ENCODE measurements around the gene GMDS.

GMDS gene

GRCh38 chr6:1658212-1659005 lies 587.0 kb downstream of the GMDS start:
- no peak overlapping the region for H2AFZ ChIP-seq (ENCODE audit: low read length, unreplicated experiment)
- no peak overlapping the region for H3K27ac ChIP-seq (ENCODE audit: low read depth, low read length)
- H3K36me3 ChIP-seq (ENCODE audit: insufficient read depth, low read length), result no peaks in the 10 kb centered on the region
- H3K27me3 ChIP-seq (ENCODE audit: insufficient read depth, low read length), result no peaks in the 10 kb centered on the region
- H3K4me3 ChIP-seq (ENCODE audit: low read depth, low read length), result no peak overlapping the region
- H3K79me2 ChIP-seq (ENCODE audit: control insufficient read depth, insufficient read depth, low read length, unreplicated experiment), result no peaks in the 10 kb centered on the region
- peaks cover 3% of the 10 kb centered on the region for H3K4me1 ChIP-seq (ENCODE audit: control insufficient read depth, insufficient read depth, low read length, unreplicated experiment)

GRCh38 chr6:1657771-1658165 lies 587.6 kb downstream of the GMDS start:
- Histone ChIP-seq H3K79me2 (ENCODE audit: control insufficient read depth, insufficient read depth, low read length, unreplicated experiment) (no peaks in the 10 kb centered on the region), H2AFZ (ENCODE audit: low read length, unreplicated experiment) (no peak overlapping the region), H3K27me3 (ENCODE audit: insufficient read depth, low read length) (no peaks in the 10 kb centered on the region), H3K4me3 (ENCODE audit: low read depth, low read length) (no peak overlapping the region), H3K4me1 (ENCODE audit: control insufficient read depth, insufficient read depth, low read length, unreplicated experiment) (peaks cover 3% of the 10 kb centered on the region), H3K36me3 (ENCODE audit: insufficient read depth, low read length) (no peaks in the 10 kb centered on the region), H3K27ac (ENCODE audit: low read depth, low read length) (no peak overlapping the region)

GRCh38 chr6:1657116-1657770 lies 588.2 kb downstream of the GMDS start:
- Histone ChIP-seq H3K4me1 (ENCODE audit: control insufficient read depth, insufficient read depth, low read length, unreplicated experiment) (peaks cover 3% of the 10 kb centered on the region), H3K79me2 (ENCODE audit: control insufficient read depth, insufficient read depth, low read length, unreplicated experiment) (no peaks in the 10 kb centered on the region), H3K27me3 (ENCODE audit: insufficient read depth, low read length) (no peaks in the 10 kb centered on the region), H3K27ac (ENCODE audit: low read depth, low read length) (no peak overlapping the region), H3K36me3 (ENCODE audit: insufficient read depth, low read length) (no peaks in the 10 kb centered on the region), H3K4me3 (ENCODE audit: low read depth, low read length) (no peak overlapping the region), H2AFZ (ENCODE audit: low read length, unreplicated experiment) (no peak overlapping the region)

- no peaks in the 10 kb centered on the region for H3K79me2 ChIP-seq (ENCODE audit: control insufficient read depth, insufficient read depth, low read length, unreplicated experiment)
- no peaks in the 10 kb centered on the region for H3K36me3 ChIP-seq (ENCODE audit: insufficient read depth, low read length)
- H3K4me1 ChIP-seq (ENCODE audit: control insufficient read depth, insufficient read depth, low read length, unreplicated experiment), result no peaks in the 10 kb centered on the region
- no peaks in the 10 kb centered on the region for H3K27me3 ChIP-seq (ENCODE audit: insufficient read depth, low read length)
- H3K27ac ChIP-seq (ENCODE audit: low read depth, low read length), result no peak overlapping the region
- H2AFZ ChIP-seq (ENCODE audit: low read length, unreplicated experiment), result no peak overlapping the region
- H3K4me3 ChIP-seq (ENCODE audit: low read depth, low read length), result no peak overlapping the region
Observed at GRCh38 chr6:1654054-1654453, 591.4 kb downstream of the GMDS start.

GRCh38 chr6:1652842-1653241 lies 592.6 kb downstream of the GMDS start:
- no peaks in the 10 kb centered on the region for H3K36me3 ChIP-seq (ENCODE audit: insufficient read depth, low read length)
- no peaks in the 10 kb centered on the region for H3K79me2 ChIP-seq (ENCODE audit: control insufficient read depth, insufficient read depth, low read length, unreplicated experiment)
- H2AFZ ChIP-seq (ENCODE audit: low read length, unreplicated experiment), result no peak overlapping the region
- H3K27ac ChIP-seq (ENCODE audit: low read depth, low read length), result no peak overlapping the region
- H3K4me1 ChIP-seq (ENCODE audit: control insufficient read depth, insufficient read depth, low read length, unreplicated experiment), result no peaks in the 10 kb centered on the region
- H3K27me3 ChIP-seq (ENCODE audit: insufficient read depth, low read length), result no peaks in the 10 kb centered on the region
- H3K4me3 ChIP-seq (ENCODE audit: low read depth, low read length), result no peak overlapping the region

- H3K27ac ChIP-seq (ENCODE audit: low read depth, low read length), result no peak overlapping the region
- no peaks in the 10 kb centered on the region for H3K27me3 ChIP-seq (ENCODE audit: insufficient read depth, low read length)
- H3K36me3 ChIP-seq (ENCODE audit: insufficient read depth, low read length), result no peaks in the 10 kb centered on the region
- H2AFZ ChIP-seq (ENCODE audit: low read length, unreplicated experiment), result no peak overlapping the region
- no peaks in the 10 kb centered on the region for H3K79me2 ChIP-seq (ENCODE audit: control insufficient read depth, insufficient read depth, low read length, unreplicated experiment)
- no peak overlapping the region for H3K4me3 ChIP-seq (ENCODE audit: low read depth, low read length)
- no peaks in the 10 kb centered on the region for H3K4me1 ChIP-seq (ENCODE audit: control insufficient read depth, insufficient read depth, low read length, unreplicated experiment)
Observed at GRCh38 chr6:1651362-1651761, 594.0 kb downstream of the GMDS start.

- H3K4me1 ChIP-seq (ENCODE audit: control insufficient read depth, insufficient read depth, low read length, unreplicated experiment), result no peaks in the 10 kb centered on the region
- H3K27me3 ChIP-seq (ENCODE audit: insufficient read depth, low read length), result no peaks in the 10 kb centered on the region
- no peaks in the 10 kb centered on the region for H3K36me3 ChIP-seq (ENCODE audit: insufficient read depth, low read length)
- no peak overlapping the region for H2AFZ ChIP-seq (ENCODE audit: low read length, unreplicated experiment)
- H3K4me3 ChIP-seq (ENCODE audit: low read depth, low read length), result no peak overlapping the region
- H3K27ac ChIP-seq (ENCODE audit: low read depth, low read length), result no peak overlapping the region
- no peaks in the 10 kb centered on the region for H3K79me2 ChIP-seq (ENCODE audit: control insufficient read depth, insufficient read depth, low read length, unreplicated experiment)
Observed at GRCh38 chr6:1645466-1646185, 599.8 kb downstream of the GMDS start.

- H3K36me3 ChIP-seq (ENCODE audit: insufficient read depth, low read length), result no peaks in the 10 kb centered on the region
- H3K27me3 ChIP-seq (ENCODE audit: insufficient read depth, low read length), result no peaks in the 10 kb centered on the region
- no peak overlapping the region for H3K4me3 ChIP-seq (ENCODE audit: low read depth, low read length)
- no peak overlapping the region for H3K27ac ChIP-seq (ENCODE audit: low read depth, low read length)
- H3K4me1 ChIP-seq (ENCODE audit: control insufficient read depth, insufficient read depth, low read length, unreplicated experiment), result no peaks in the 10 kb centered on the region
- no peak overlapping the region for H2AFZ ChIP-seq (ENCODE audit: low read length, unreplicated experiment)
- no peaks in the 10 kb centered on the region for H3K79me2 ChIP-seq (ENCODE audit: control insufficient read depth, insufficient read depth, low read length, unreplicated experiment)
Observed at GRCh38 chr6:1644516-1645060, 600.8 kb downstream of the GMDS start.

GRCh38 chr6:1643830-1644445 lies 601.5 kb downstream of the GMDS start:
- no peak overlapping the region for H3K27ac ChIP-seq (ENCODE audit: low read depth, low read length)
- no peak overlapping the region for H2AFZ ChIP-seq (ENCODE audit: low read length, unreplicated experiment)
- no peaks in the 10 kb centered on the region for H3K79me2 ChIP-seq (ENCODE audit: control insufficient read depth, insufficient read depth, low read length, unreplicated experiment)
- H3K36me3 ChIP-seq (ENCODE audit: insufficient read depth, low read length), result no peaks in the 10 kb centered on the region
- H3K4me3 ChIP-seq (ENCODE audit: low read depth, low read length), result no peak overlapping the region
- H3K27me3 ChIP-seq (ENCODE audit: insufficient read depth, low read length), result no peaks in the 10 kb centered on the region
- H3K4me1 ChIP-seq (ENCODE audit: control insufficient read depth, insufficient read depth, low read length, unreplicated experiment), result no peaks in the 10 kb centered on the region

GRCh38 chr6:1643111-1643510 lies 602.3 kb downstream of the GMDS start:
- no peak overlapping the region for H3K4me3 ChIP-seq (ENCODE audit: low read depth, low read length)
- no peaks in the 10 kb centered on the region for H3K4me1 ChIP-seq (ENCODE audit: control insufficient read depth, insufficient read depth, low read length, unreplicated experiment)
- H3K27me3 ChIP-seq (ENCODE audit: insufficient read depth, low read length), result no peaks in the 10 kb centered on the region
- H2AFZ ChIP-seq (ENCODE audit: low read length, unreplicated experiment), result no peak overlapping the region
- H3K36me3 ChIP-seq (ENCODE audit: insufficient read depth, low read length), result no peaks in the 10 kb centered on the region
- H3K79me2 ChIP-seq (ENCODE audit: control insufficient read depth, insufficient read depth, low read length, unreplicated experiment), result no peaks in the 10 kb centered on the region
- H3K27ac ChIP-seq (ENCODE audit: low read depth, low read length), result no peak overlapping the region

Measured in ACC112 (cell line).